Right atrium auricular region (tissue), 2 donors: ENCODE results near the gene KLF13. TPM values are rescaled to one million over a fixed set of nuclear protein-coding genes. Genes with fewer than 3 reads are reported as not detected.

ENCODE experiments used
- DNase-seq: peaks from one replicate; pipeline ENCODE4 v3.0.0-alpha.2; 2019; ENCODE audit warnings: low spot score
- H3K27ac ChIP-seq, 2 donors: fragments of 200-600 bp; sonication (generic); 1 replicate in 1 of 2; 2 replicates in 1 of 2; pipeline ENCODE4 v1.5.1; 2016 to 2019
- H3K27me3 ChIP-seq, 2 donors: fragments of 200-600 bp; sonication (generic); one replicate each; pipeline versions ENCODE4 v1.5.1 to v1.6.0; 2017 to 2019
- H3K36me3 ChIP-seq: fragments of 200-600 bp; sonication (generic); one replicate; pipeline ENCODE4 v1.5.1; 2016
- H3K4me1 ChIP-seq, 2 donors: fragments of 200-600 bp; sonication (generic); one replicate each; pipeline versions ENCODE4 v1.5.1 to v1.6.0; 2017 to 2019
- H3K4me3 ChIP-seq, 2 donors: fragments of 200-600 bp; sonication (generic); 1 replicate in 1 of 2; 2 replicates in 1 of 2; pipeline ENCODE4 v1.5.1; 2017 to 2019; ENCODE audit warnings: mild to moderate bottlenecking in 1 of 2, moderate library complexity in 1 of 2
- H3K9me3 ChIP-seq, 2 donors: fragments of 200-600 bp; sonication (generic); one replicate each; pipeline ENCODE4 v1.5.1; 2019
- CTCF ChIP-seq, 2 donors: fragments of 200-600 bp; sonication (generic); IDR thresholded peaks; one replicate each; pipeline ENCODE4 v1.5.1; 2019; ENCODE audit warnings: antibody characterized with exemption in 2 of 2
- total RNA-seq, 2 donors: library from RNA; depleted of rRNA; stranded (reverse); fragments of >200 nt; gene quantifications; one replicate each; pipeline ENCODE4 v1.1.0, GENCODE V29; 2016

Gene KLF13
- total RNA-seq, 2 donors from 2014 or later = 52.8 to 54.6 TPM

- no peak for DNase-seq
- Histone ChIP-seq H3K27me3 (no peaks in the 10 kb centered on the region), H3K4me1 (peaks cover 0 to 9% of the 10 kb centered on the region in 2 donors), H3K27ac (no peak overlapping the region), H3K36me3 (no peaks in the 10 kb centered on the region), H3K9me3 (peaks cover 4 to 14% of the 10 kb centered on the region in 2 donors), H3K4me3 (no peak overlapping the region)
- no peak for TF ChIP-seq CTCF (IDR thresholded peaks at IDR 0.05)
Measured at GRCh38 chr15:31405200-31405920, 78.7 kb downstream of the KLF13 start.

- H3K36me3 ChIP-seq = no peaks in the 10 kb centered on the region
- H3K4me1 ChIP-seq = peaks cover 0 to 1% of the 10 kb centered on the region in 2 donors
- H3K27me3 ChIP-seq = no peaks in the 10 kb centered on the region
- H3K27ac ChIP-seq = no peak overlapping the region
- TF ChIP-seq CTCF (IDR thresholded peaks at IDR 0.05) = no peak
- H3K4me3 ChIP-seq = no peak overlapping the region
- no peak for DNase-seq
- peaks cover 4 to 14% of the 10 kb centered on the region in 2 donors for H3K9me3 ChIP-seq
Measured at GRCh38 chr15:31407376-31407775, 80.7 kb downstream of the KLF13 start.

- Histone ChIP-seq H3K27me3 (no peaks in the 10 kb centered on the region), H3K36me3 (no peaks in the 10 kb centered on the region), H3K4me1 (no peaks in the 10 kb centered on the region), H3K9me3 (peaks cover 4 to 14% of the 10 kb centered on the region in 2 donors), H3K27ac (no peak overlapping the region), H3K4me3 (no peak overlapping the region)
- DNase-seq = no peak
- no peak for TF ChIP-seq CTCF (IDR thresholded peaks at IDR 0.05)
Measured at GRCh38 chr15:31407851-31408250, 81.2 kb downstream of the KLF13 start.

GRCh38 chr15:31408724-31409123 is 82.1 kb downstream of the KLF13 start:
- no peak for DNase-seq
- Histone ChIP-seq H3K27ac (no peak overlapping the region), H3K27me3 (no peaks in the 10 kb centered on the region), H3K36me3 (no peaks in the 10 kb centered on the region), H3K9me3 (peaks cover 4 to 14% of the 10 kb centered on the region in 2 donors), H3K4me1 (no peaks in the 10 kb centered on the region), H3K4me3 (no peak overlapping the region)
- TF ChIP-seq CTCF (IDR thresholded peaks at IDR 0.05) = no peak

- Histone ChIP-seq H3K27me3 (no peaks in the 10 kb centered on the region), H3K36me3 (no peaks in the 10 kb centered on the region), H3K9me3 (peaks cover 4 to 14% of the 10 kb centered on the region in 2 donors), H3K4me1 (no peaks in the 10 kb centered on the region), H3K27ac (no peak overlapping the region), H3K4me3 (no peak overlapping the region)
- no peak for DNase-seq
- no peak for TF ChIP-seq CTCF (IDR thresholded peaks at IDR 0.05)
Measured at GRCh38 chr15:31409171-31409570, 82.5 kb downstream of the KLF13 start.

- no peak overlapping the region for H3K27ac ChIP-seq
- no peak for TF ChIP-seq CTCF (IDR thresholded peaks at IDR 0.05)
- H3K4me1 ChIP-seq = no peaks in the 10 kb centered on the region
- no peak overlapping the region for H3K4me3 ChIP-seq
- no peaks in the 10 kb centered on the region for H3K36me3 ChIP-seq
- H3K9me3 ChIP-seq = peaks cover 4 to 14% of the 10 kb centered on the region in 2 donors
- no peak for DNase-seq
- no peaks in the 10 kb centered on the region for H3K27me3 ChIP-seq
Measured at GRCh38 chr15:31412824-31413223, 86.2 kb downstream of the KLF13 start.
